ENCODE data around the gene TARS2. TPM values are rescaled to one million over a fixed set of nuclear protein-coding genes. Genes with fewer than 3 reads are reported as not detected.

Gene TARS2
- total and polyA plus RNA-seq, 10 of the 15 experiments (the other 5 are each of a cell fraction or from before 2014, with no cell fraction given) = 11.0 to 51.8 (median 45.2) TPM

DNA sequence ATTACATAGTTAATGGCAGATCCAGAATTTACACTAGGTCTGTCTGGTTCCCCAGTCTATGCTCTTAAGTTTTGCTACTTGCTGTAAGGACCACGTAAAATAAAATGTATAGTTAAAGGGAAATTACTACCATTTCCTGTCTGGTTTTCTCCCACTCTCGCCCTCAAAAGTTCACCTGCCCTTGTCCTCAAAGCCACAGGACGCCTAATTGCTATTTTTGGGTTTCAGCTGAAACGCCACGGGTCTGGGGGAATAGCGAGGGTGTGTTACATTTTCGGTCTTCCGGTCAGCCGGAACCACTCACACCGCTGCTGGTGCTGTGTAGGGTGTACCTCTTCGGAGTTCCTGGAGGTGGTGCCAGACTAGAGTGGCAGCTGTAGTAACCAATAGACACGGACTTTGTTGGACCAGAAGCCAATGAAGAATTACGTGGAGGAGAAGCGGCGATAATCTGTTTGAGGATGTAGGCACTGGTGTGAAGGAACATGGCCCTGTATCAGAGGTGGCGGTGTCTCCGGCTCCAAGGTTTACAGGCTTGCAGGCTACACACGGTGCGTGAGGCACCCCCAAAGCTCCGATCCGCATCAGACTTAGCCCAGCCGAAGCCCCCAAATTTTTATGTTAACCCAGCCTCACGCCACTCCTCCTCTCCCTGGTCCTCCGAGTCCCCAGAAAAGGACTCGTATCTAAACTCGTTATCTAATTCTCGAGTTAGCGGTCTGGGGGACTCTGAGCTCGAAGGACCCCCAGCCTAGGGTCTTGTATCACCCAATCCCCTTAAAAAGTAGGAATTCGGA, at the start of gene TARS2 (continued):
- TF ChIP-seq PML (IDR thresholded peaks at IDR 0.05; ENCODE audit: low read length) (peak; percentile 76), HCFC1 (IDR thresholded peaks at IDR 0.05; ENCODE audit: low read length) (peak; percentile 80), SKIL (IDR thresholded peaks at IDR 0.05; ENCODE audit: low read depth, poor library complexity, severe bottlenecking) (peak; percentile 86), KLF5 (IDR thresholded peaks at IDR 0.05; ENCODE audit: partially characterized antibody) (peak; percentile 90), RB1 (IDR thresholded peaks at IDR 0.05; ENCODE audit: borderline replicate concordance) (peak; percentile 79; the same call in 1 of the 2 replicates), HDAC6 (IDR thresholded peaks at IDR 0.05; ENCODE audit: unreplicated experiment) (no peak), SMARCA5 (IDR thresholded peaks at IDR 0.05) (peak; percentile 68), RCOR1 (conservative IDR thresholded peaks at IDR 0.05; ENCODE audit: low read depth, low read length) (0 out of 2 replicates have a peak, but pooled peaks have one; percentile 23), LARP7 (IDR thresholded peaks at IDR 0.05) (peak; percentile 75), ATF7 (IDR thresholded peaks at IDR 0.05; ENCODE audit: low read depth) (peak; percentile 85), RAD51 (IDR thresholded peaks at IDR 0.05) (0 out of 2 replicates have a peak, but pooled peaks have one; percentile 14), RFX5 (IDR thresholded peaks at IDR 0.05; ENCODE audit: low read depth, low read length) (no peak; the same call in 1 of the 2 replicates), CBX5 (IDR thresholded peaks at IDR 0.05; ENCODE audit: low read depth) (peak; percentile 75; the same call in 1 of the 2 replicates), SUPT20H (IDR thresholded peaks at IDR 0.05; ENCODE audit: borderline replicate concordance, control insufficient read depth, low read depth, low read length) (no peak), SPI1 (IDR thresholded peaks at IDR 0.05; ENCODE audit: borderline replicate concordance, insufficient read depth, low read depth, low read length) (peak; percentile 7; the same call in 1 of the 2 replicates), NKRF (conservative IDR thresholded peaks at IDR 0.05) (no peak; the same call in none of the 2 replicates), BCL11A (IDR thresholded peaks at IDR 0.05; ENCODE audit: low read depth, low read length) (peak; percentile 62; the same call in 1 of the 2 replicates), RELB (IDR thresholded peaks at IDR 0.05; ENCODE audit: low read depth) (peak; percentile 98), SMC3 (IDR thresholded peaks at IDR 0.05; ENCODE audit: borderline replicate concordance, low read length) (no peak)

Data from GM12878 (cell line).